HG02981 (cell line): ENCODE measurements around the gene FOXL2NB.

Source experiments
- ATAC-seq: cut with Tn5 transposase; IDR thresholded peaks from one replicate; pipeline ENCODE4 v1.9.1; 2021; ENCODE audit warnings: mild to moderate bottlenecking, moderate library complexity; ENCODE audit not compliant: unreplicated experiment

Gene FOXL2NB

DNA sequence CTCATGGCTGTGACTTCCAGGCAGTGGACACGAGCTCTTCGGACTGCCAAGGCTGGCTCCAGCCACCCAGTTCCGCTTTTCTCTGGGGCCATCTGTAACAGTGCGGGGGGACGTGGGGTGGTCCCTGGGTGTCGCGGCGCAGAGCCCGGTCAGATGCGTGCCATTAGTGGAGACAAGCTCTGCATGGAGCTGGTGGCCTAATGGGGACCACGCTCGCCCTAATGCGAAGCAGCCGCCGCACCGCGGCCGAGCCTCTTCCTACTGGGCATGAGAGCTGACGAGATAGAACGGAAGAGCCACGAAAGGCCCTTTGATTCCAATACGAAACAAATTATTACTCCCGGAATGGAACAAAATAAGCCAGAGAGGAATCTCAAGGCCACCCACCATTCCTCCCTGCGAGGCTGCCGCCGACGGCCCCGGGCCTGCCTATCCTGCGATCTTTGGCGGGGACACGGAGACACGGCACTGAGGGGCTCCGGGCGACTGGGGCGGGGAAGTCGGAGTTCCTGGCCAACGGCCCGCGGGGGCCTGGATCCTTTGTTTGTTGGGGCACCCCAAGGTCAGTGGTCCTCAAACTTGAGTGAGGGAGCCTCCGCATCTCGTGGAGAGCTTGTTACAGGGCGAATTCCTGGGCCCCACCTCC is 18.2 kb upstream of the FOXL2NB start:
- ATAC-seq = no peak

DNA sequence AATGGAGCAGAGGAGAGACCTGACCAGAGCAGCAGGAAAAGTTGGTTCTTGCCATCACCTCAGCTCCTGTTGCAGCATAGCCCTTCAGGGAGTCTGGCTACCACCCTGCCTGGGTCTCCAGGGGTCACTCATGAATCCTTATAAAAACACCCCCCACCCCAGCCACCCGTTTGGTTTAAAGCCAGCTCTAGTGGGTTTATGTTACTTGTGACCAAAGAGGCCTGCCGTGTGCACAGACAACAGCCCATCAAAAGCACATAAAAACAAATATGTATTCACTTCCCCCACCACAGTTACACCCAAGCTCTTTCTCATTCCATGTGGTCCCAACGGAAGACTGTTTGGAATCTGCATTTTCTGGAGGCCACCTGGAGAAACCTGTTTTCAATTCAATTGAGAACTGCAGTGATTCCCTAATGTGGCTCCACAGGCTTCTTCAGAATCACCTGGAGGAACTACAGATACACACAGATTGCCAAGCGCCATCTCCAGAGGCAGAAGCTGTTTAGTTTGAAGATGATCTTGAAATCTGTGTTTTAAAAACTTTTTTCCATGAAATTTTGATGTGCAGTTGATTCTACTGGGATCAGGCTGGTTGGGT is 13.8 kb upstream of the FOXL2NB start:
- ATAC-seq = no peak

DNA sequence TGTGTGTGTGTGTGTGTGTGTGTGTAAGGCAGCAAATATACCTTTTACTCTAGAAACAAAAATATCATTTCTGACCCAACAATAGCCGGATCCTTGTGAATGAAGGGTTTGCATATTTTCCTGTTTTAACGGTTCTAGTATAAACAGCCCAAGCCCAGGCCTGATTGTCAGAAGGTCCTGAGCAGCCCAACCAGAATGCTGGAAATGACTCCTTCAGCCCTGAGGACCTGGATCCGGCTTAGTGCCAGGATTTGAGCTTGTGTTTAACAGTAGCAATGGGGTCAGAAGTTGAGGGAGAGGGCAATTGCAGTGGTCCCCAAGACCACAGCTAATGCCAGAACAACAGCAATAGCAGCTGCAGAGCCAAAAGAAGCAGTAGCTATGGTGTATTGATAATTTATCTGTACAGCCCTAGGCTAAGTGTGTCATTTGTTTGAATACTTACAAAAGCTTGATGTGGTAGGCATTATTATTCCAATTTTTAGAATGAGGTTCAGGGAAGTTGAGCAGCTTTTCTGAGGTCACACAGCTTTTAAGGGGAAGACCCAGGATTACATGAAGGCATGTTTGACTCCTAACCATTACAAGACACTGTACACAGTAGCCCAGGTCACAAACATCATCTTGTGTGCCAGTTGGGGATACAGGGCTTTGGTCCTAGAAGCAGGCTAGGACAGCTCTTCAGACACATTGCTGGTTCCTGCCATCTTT is 12.9 kb upstream of the FOXL2NB start:
- no peak for ATAC-seq

- no peak for ATAC-seq
Observed at GRCh38 chr3:138935505-138935862, 11.5 kb upstream of the FOXL2NB start.

DNA sequence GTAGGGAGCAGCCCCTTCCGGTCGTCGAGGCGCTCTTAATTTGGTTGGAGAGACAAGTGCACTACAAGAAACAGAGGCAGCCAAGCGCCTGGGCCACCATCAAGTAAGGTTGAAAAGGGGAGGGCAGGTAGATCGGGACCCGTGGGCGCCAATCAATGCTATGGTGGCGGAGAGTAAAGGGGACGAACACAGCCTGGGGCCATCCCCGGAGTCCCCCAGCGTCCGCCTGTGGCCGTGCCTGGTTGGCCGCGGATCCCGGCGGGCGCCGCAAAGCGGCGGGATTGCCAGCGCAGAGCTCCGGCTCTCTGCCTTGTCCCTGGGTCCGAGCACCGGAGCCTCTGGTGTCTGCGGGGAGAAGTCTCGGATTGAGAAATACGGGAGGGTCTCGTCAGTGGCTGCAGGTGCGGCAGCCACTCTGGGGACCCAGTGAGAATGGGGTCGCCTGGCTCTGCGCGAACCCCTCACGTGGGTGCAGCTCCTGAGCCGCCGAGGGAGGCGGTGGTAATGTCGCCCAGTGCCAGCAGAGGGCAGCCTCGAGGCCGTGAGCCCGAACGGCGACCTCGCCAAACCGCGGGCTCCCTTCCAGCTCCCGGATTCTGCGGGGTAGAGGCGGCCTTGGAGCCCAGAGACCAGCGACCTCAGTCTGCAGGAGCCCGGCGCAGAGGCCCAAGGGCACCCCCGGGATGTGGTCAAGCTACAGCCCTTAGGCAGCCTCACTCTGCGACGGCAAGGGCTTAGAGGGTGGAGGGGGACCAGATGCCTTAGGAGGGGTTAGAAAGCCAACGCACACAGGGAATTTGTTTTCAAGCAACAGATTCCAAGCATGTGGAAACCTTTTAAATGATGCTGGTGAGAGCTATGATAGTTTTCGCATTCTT is 10.9 kb upstream of the FOXL2NB start:
- ATAC-seq = peak; percentile 68

DNA sequence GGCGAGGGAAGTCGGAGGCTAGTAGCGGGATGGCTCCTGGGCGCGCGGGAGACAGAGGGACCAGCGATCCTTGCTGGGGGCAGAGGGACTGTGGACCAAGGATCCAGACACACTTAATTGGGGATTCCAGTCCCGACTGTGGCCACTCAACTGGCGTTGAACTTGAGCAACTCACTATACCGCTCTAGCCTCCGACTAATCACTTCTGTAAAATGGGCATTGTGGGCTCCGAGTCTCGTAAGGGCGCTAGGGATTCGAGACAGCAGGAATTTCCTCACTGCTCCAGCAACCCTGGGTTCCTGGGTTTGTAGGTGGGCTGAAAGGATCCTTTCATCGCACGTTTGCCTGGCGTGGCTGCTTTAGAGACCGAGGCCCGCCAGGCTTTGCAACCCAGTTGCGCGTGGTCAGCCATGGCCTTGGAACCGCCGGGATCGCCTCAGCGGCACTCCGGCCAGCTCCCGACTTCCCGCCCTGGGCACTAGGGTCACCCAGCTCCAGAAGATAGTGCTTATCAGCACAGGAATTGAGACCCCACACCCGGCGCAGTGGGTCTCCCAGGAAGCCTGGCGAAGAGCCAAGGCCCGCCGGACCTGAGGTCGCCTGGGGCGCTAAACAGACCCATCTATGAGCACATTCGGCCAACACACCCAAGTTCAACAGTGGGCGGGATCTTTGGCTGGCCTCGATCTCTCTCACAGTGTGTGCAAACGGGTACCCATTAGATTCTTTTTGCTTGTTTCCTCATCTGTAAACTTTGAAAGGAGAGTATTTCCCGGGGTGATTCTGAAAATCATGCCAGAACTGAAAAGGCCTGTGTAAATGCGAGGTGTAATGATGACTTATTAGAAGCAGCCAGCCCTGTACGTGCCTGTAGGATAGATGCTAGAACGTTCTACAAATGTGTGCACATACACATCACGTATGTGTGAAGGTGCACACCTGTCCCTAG is 10.0 kb upstream of the FOXL2NB start:
- no peak for ATAC-seq

DNA sequence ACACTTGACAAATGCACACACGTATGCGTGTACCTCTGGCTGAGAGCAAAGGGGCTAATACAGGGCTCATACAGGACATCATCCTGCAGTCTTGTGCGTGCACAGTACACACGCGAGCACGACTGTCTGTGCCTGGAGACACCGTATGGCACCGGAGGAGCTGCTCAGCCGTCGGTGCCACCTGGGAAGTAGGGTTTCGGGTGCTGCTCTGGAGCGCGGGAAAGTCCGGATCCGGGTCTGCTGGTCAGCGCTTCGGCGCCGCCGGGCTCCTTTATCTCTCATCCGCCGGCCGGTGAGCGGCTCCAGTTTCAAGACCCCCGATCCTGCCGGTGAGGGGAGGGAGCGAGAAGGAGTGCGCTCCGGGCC is 9.3 kb upstream of the FOXL2NB start:
- ATAC-seq = no peak

- ATAC-seq = no peak
Observed at GRCh38 chr3:138938056-138938876, 8.8 kb upstream of the FOXL2NB start.

- no peak for ATAC-seq
Observed at GRCh38 chr3:138938877-138939560, 8.0 kb upstream of the FOXL2NB start.

DNA sequence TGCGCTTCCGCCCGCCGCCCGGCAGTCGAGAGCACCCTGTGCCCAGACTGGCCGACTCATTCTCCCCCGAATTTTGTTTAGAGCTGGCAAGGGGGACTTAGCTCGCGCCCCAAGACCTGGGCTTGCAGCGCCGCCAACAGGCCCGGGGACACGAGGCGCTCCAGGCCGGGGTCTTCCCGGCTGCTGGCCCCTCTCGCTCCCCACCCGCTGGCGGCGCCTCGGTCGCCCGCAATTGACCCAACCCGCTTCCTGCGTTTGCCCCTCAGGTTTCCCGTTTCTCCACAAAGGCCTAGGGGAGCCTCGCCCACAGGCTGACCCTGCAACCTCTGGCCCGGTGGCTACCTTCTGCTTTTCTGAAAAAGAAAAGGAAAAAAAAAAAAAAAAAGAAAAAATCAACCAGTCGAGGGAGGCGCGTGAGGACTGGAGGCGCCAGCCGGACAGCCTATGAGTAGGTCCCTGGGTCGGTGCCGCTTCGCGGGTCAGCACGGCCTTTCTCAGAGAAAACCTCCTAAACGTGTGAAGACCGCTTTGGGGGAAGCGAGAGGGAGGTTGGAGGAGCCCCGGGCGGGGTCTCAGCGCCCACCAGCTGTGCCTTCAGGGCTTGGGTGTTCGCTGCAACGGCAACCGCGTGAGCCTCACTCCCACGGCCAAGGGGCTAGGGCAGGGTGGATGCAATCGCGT is 7.3 kb upstream of the FOXL2NB start:
- no peak for ATAC-seq

DNA sequence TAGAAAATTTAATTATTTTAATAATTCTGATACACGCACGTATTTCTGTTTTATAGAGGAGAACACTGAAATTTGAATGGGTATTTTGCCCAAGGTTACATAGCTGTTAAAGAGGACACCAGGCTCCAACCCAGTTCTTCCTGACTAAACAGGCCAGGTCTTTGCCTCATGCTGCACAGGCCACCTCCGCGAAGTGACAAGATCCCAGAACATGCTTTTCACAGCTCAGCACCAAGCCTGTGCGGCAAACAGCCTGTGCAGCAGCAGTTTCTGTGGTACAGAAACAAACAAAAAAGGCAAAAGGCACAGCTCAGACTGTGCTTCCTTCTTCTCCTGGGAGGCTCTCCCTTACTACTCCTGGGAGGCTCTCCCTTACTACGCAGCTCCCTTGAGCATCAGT is 6.6 kb upstream of the FOXL2NB start:
- no peak for ATAC-seq

DNA sequence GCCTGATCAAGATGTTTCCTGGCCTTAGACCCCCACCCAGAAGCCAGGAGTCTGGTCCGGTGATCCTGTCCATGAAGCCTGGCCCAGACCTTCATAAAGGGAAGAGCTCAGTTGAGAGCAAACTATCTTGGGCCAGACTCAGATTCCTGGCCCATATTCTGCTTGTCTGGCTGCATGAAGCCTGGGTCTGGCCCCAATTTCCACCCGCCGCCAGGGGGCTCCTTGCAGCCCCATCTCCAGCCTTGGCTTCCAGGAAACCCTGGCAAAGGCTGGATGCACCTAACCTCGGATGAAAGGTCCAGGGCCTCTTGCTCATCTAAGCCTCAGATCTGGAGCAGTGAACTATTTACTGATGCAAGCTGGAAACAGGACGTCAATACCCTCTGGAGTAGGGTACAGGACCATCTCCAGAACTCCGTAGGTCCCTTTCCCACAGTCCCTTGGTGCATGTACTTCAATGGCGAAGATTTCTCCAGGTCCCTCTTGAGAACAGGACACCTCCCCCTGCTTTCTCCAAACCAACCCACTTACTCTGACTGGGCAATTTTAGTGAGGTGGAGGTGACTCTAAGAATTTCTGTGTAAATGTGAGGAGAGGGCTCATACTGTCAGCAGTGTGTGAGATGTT is 5.6 kb upstream of the FOXL2NB start:
- ATAC-seq = no peak

DNA sequence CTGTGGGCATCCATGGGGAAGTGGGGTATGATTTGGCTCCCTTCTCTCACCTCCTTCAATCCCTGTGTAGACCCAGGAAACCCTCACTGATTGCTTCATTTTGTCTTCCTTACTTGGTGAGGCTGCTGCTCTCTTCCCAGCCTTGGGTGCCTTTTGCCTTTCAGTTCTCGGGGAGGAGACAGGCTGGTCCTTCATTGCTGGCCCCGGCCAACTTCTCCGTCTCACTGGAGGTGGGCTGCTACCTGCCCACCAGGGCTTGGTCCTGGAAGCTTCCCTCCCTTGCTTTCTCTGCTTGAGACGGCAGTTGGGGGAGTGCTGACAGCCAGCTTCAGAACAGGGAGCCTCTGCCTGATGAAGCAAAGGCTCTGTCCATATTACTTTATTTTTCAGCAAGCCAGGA is 4.7 kb upstream of the FOXL2NB start:
- ATAC-seq = no peak

GRCh38 chr3:138942861-138943623 is 4.0 kb upstream of the FOXL2NB start:
- ATAC-seq = no peak

GRCh38 chr3:138943724-138944653 is 3.0 kb upstream of the FOXL2NB start:
- ATAC-seq = no peak

- no peak for ATAC-seq
Observed at GRCh38 chr3:138944654-138944928, 2.4 kb upstream of the FOXL2NB start.
